Loucy (cell line): ENCODE measurements around the gene BIRC3.
A peak's percentile ranks its signal among the peaks of the same experiment; 100 is the strongest.

Source experiments
- H2AFZ ChIP-seq: fragments of 200-600 bp; sonication (generic); 2 replicates; pipeline ENCODE4 v1.6.0; 2016; ENCODE audit warnings: antibody characterized with exemption, mild to moderate bottlenecking, low read length, moderate library complexity
- H3F3A ChIP-seq: fragments of 200-600 bp; 2 replicates; pipeline ENCODE4 v1.6.0; 2016; ENCODE audit warnings: antibody characterized with exemption, low read depth, mild to moderate bottlenecking
- H3K27me3 ChIP-seq: fragments of 200-600 bp; sonication (generic); 2 replicates; pipeline ENCODE4 v1.6.1; 2014; ENCODE audit warnings: low read length, mild to moderate bottlenecking; ENCODE audit not compliant: insufficient read depth, poor library complexity, severe bottlenecking
- H3K36me3 ChIP-seq: fragments of 200-600 bp; sonication (generic); 2 replicates; pipeline ENCODE4 v1.6.1; 2016; ENCODE audit warnings: low read length; ENCODE audit not compliant: insufficient read depth
- H3K4me1 ChIP-seq: fragments of 200-600 bp; sonication (generic); 2 replicates; pipeline ENCODE4 v1.5.1; 2014; ENCODE audit warnings: low read length, mild to moderate bottlenecking; ENCODE audit not compliant: insufficient read depth, poor library complexity, severe bottlenecking
- H3K4me2 ChIP-seq: fragments of 200-600 bp; sonication (generic); 2 replicates; pipeline ENCODE4 v1.6.0; 2014; ENCODE audit warnings: antibody characterized with exemption, low read length, low read depth, mild to moderate bottlenecking; ENCODE audit not compliant: poor library complexity, severe bottlenecking
- H3K4me3 ChIP-seq: fragments of 200-600 bp; sonication (generic); 2 replicates; pipeline ENCODE4 v1.5.1; 2014; ENCODE audit warnings: low read length, mild to moderate bottlenecking, mixed read lengths; ENCODE audit not compliant: poor library complexity, severe bottlenecking
- H3K79me2 ChIP-seq: fragments of 200-600 bp; sonication (generic); 2 replicates; pipeline ENCODE4 v1.6.1; 2014; ENCODE audit warnings: low read length; ENCODE audit not compliant: insufficient read depth
- H3K9ac ChIP-seq: fragments of 200-600 bp; sonication (generic); 2 replicates; pipeline ENCODE4 v1.6.0; 2014; ENCODE audit warnings: mild to moderate bottlenecking, low read depth, low read length, moderate library complexity; ENCODE audit not compliant: poor library complexity, severe bottlenecking
- H3K9me2 ChIP-seq: fragments of 200-600 bp; sonication (generic); replicated peaks from 2 replicates; pipeline ENCODE4 v1.6.1; 2016; ENCODE audit warnings: low read depth, low read length, mixed read lengths
- H3K9me3 ChIP-seq: fragments of 200-600 bp; sonication (generic); 2 replicates; pipeline ENCODE4 v1.6.1; 2014; ENCODE audit warnings: mild to moderate bottlenecking, antibody characterized with exemption, low read length, low read depth; ENCODE audit not compliant: insufficient read depth
- H4K20me1 ChIP-seq: fragments of 200-600 bp; sonication (generic); 2 replicates; pipeline ENCODE4 v1.6.0; 2014; ENCODE audit warnings: antibody characterized with exemption, low read length, mild to moderate bottlenecking; ENCODE audit not compliant: insufficient read depth, poor library complexity, severe bottlenecking
- CTCF ChIP-seq: fragments of 200-600 bp; sonication (generic); conservative IDR thresholded peaks from 2 replicates; pipeline ENCODE4 v1.5.1; 2014; ENCODE audit warnings: mild to moderate bottlenecking, antibody characterized with exemption, low read length
- EZH2phosphoT487 ChIP-seq: fragments of 200-600 bp; IDR thresholded peaks from 2 replicates; pipeline ENCODE4 v1.6.1; 2018; ENCODE audit warnings: antibody characterized with exemption, mild to moderate bottlenecking, moderate library complexity, borderline replicate concordance

Gene BIRC3

GRCh38 chr11:102309621-102310541 is 7.4 kb upstream of the BIRC3 start:
- Histone ChIP-seq H3K4me2 (no peak overlapping the region), H3K9me3 (no peaks in the 10 kb centered on the region), H3K9me2 (no peaks in the 10 kb centered on the region), H3K79me2 (no peaks in the 10 kb centered on the region), H4K20me1 (no peaks in the 10 kb centered on the region), H3K27me3 (no peaks in the 10 kb centered on the region), H3K36me3 (no peaks in the 10 kb centered on the region), H3K4me1 (peaks cover 41% of the 10 kb centered on the region), H3F3A (no peaks in the 10 kb centered on the region), H3K4me3 (no peak overlapping the region), H2AFZ (no peak overlapping the region), H3K9ac (no peak overlapping the region)
- TF ChIP-seq CTCF = peak; percentile 59
- TF ChIP-seq EZH2phosphoT487 = no peak

GRCh38 chr11:102312667-102313066 is 4.6 kb upstream of the BIRC3 start:
- Histone ChIP-seq H3F3A (no peaks in the 10 kb centered on the region), H3K4me1 (peaks cover 32% of the 10 kb centered on the region), H3K9ac (peak overlapping the region; percentile 36), H3K9me3 (no peaks in the 10 kb centered on the region), H3K9me2 (no peaks in the 10 kb centered on the region), H2AFZ (peak overlapping the region; percentile 85), H3K36me3 (no peaks in the 10 kb centered on the region), H3K4me3 (peak overlapping the region; percentile 58), H4K20me1 (no peaks in the 10 kb centered on the region), H3K27me3 (no peaks in the 10 kb centered on the region), H3K79me2 (no peaks in the 10 kb centered on the region), H3K4me2 (peak overlapping the region; percentile 76)
- TF ChIP-seq EZH2phosphoT487 = no peak

- Histone ChIP-seq H3K4me2 (peak overlapping the region; percentile 76), H3K4me1 (peaks cover 39% of the 10 kb centered on the region), H3K27me3 (no peaks in the 10 kb centered on the region), H3K9ac (peak overlapping the region; percentile 36), H3K9me3 (no peaks in the 10 kb centered on the region), H3K36me3 (no peaks in the 10 kb centered on the region), H3K9me2 (no peaks in the 10 kb centered on the region), H3F3A (no peaks in the 10 kb centered on the region), H3K79me2 (peaks cover 5% of the 10 kb centered on the region; the same call in 1 of the 2 replicates), H3K4me3 (peak overlapping the region; percentile 58), H4K20me1 (no peaks in the 10 kb centered on the region), H2AFZ (peak overlapping the region; percentile 85)
- no peak for TF ChIP-seq EZH2phosphoT487
- TF ChIP-seq CTCF = no peak
These were observed 3.9 kb upstream of the BIRC3 start for GRCh38 chr11:102313238-102313940.
